ENCODE measurements around the gene ZNF513. TPM values are rescaled to one million over a fixed set of nuclear protein-coding genes. Genes with fewer than 3 reads are reported as not detected.

Gene ZNF513
- polyA plus RNA-seq, 1 donor = 23.1 TPM

Other genes starting within 250 kb of the ZNF513 start
- gene PREB, start 246.1 kb downstream of the ZNF513 start, polyA plus RNA-seq = 48.5 TPM
- gene PRR30, start 241.3 kb downstream of the ZNF513 start, polyA plus RNA-seq = not detected
- 0.10 TPM for gene TCF23, start 231.7 kb downstream of the ZNF513 start, polyA plus RNA-seq
- 131 TPM for gene ATRAID, start 168.7 kb downstream of the ZNF513 start, polyA plus RNA-seq
- 148 TPM for gene SLC5A6, start 168.5 kb downstream of the ZNF513 start, polyA plus RNA-seq
- 34.9 TPM for gene CAD, start 163.4 kb downstream of the ZNF513 start, polyA plus RNA-seq
- gene SLC30A3, start 117.7 kb downstream of the ZNF513 start, polyA plus RNA-seq = 0.57 TPM
- gene DNAJC5G, start 105.3 kb downstream of the ZNF513 start, polyA plus RNA-seq = 0.19 TPM
- gene TRIM54, start 98.3 kb downstream of the ZNF513 start, polyA plus RNA-seq = 0.60 TPM
- 3.4 TPM for gene UCN, start 72.3 kb downstream of the ZNF513 start, polyA plus RNA-seq
- gene MPV17, start 57.6 kb downstream of the ZNF513 start, polyA plus RNA-seq = 99.6 TPM
- gene GTF3C2, start 24.0 kb downstream of the ZNF513 start, polyA plus RNA-seq = 51.9 TPM
- 39.7 TPM for gene EIF2B4, start 10.4 kb downstream of the ZNF513 start, polyA plus RNA-seq
- 68.0 TPM for gene SNX17, start 10.1 kb downstream of the ZNF513 start, polyA plus RNA-seq
- gene PPM1G, start 28.9 kb upstream of the ZNF513 start, polyA plus RNA-seq = 66.4 TPM
- gene NRBP1, start 47.9 kb upstream of the ZNF513 start, polyA plus RNA-seq = 89.0 TPM
- 55.5 TPM for gene KRTCAP3, start 61.6 kb upstream of the ZNF513 start, polyA plus RNA-seq
- 30.7 TPM for gene IFT172, start 109.0 kb upstream of the ZNF513 start, polyA plus RNA-seq
- gene FNDC4, start 114.5 kb upstream of the ZNF513 start, polyA plus RNA-seq = 4.2 TPM
- 2.9 TPM for gene GCKR, start 116.1 kb upstream of the ZNF513 start, polyA plus RNA-seq
- gene ZNF512, start 202.3 kb upstream of the ZNF513 start, polyA plus RNA-seq = 36.7 TPM
- 5.4 TPM for gene CCDC121, start 248.3 kb upstream of the ZNF513 start, polyA plus RNA-seq
- 41.5 TPM for gene GPN1, start 248.3 kb upstream of the ZNF513 start, polyA plus RNA-seq

Data from large intestine (tissue), 1 donor.